ENCODE measurements around the gene MCEMP1.
A peak's percentile ranks its signal among the peaks of the same experiment; 100 is the strongest.
"Not testable (repeated sequence)": the region's sequence is repeated elsewhere in the genome, so short reads cannot be mapped to it uniquely, and the experiment has no call there.

The MCEMP1 gene

DNA sequence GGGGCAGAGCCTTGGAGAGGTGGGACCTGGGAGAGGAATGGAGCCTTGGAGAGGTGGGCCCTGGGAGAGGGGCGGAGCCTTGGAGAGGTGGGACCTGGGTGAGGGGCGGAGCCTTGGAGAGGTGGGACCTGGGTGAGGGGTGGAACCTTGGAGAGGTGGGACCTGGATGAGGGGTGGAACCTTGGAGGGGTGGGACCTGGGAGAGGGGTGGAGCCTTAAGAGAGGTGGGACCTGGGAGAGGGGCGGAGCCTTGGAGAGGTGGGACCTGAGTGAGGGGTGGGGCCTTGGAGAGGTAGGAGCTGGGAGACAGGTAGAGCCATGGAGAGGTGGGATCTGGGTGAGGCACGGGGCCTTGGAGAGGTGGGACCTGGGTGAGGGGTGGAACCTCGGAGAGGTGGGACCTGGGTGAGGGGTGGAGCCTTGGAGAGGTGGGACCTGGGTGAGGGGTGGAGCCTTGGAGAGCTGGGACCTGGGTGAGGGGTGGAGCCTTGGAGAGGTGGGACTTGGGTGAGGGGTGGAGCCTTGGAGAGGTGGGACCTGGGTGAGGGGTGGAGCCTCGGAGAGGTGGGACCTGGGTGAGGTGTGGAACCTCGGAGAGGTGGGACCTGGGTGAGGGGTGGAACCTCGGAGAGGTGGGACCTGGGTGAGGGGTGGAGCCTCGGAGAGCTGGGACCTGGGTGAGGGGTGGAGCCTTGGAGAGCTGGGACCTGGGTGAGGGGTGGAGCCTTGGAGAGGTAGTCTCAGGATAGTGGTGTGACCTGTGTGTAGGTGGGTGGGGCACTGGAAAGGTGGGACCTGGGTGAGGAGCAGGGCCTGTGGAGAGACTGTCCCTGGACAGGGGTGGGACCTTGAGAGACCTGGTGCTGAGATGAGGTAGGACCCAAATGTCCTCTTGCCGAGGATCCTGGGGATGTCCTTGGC is 33.0 kb upstream of the MCEMP1 start:
- not testable (repeated sequence) for DNase-seq (ENCODE audit: low spot score)

DNA sequence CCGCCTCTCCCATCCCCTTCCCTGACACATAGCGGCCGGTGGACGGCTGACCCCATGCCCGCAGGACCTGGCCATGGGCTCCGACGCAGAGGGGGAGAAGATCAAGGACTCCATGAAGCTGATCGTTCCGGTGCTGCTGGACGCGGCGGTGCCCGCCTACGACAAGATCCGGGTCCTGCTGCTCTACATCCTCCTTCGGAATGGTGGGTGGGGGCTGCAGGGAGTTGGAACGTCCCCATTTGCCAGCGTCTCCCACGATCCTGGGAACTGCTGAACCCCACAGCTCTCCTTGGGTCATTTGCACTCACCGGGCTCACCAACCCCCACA is 32.4 kb upstream of the MCEMP1 start:
- DNase-seq (ENCODE audit: low spot score): no peak

DNA sequence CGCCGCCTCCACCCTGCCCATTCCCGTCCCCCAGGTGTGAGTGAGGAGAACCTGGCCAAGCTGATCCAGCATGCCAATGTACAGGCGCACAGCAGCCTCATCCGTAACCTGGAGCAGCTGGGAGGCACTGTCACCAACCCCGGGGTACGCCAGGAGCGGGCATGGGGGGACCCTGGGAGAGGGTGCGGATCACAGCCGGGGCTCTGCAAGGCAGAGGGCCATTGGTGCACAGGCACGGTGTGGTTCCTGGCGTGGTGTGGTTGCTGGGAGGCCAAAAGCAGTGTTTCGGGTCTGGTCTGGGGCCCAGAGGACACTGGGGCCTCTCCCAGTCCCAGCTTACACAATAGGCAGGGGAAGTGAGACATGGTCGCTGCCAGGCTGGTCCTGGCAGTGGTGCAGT is 31.7 kb upstream of the MCEMP1 start:
- DNase-seq (ENCODE audit: low spot score): no peak

- DNase-seq (ENCODE audit: low spot score): no peak
Observed at GRCh38 chr19:7645656-7646425, 31.0 kb upstream of the MCEMP1 start.

DNA sequence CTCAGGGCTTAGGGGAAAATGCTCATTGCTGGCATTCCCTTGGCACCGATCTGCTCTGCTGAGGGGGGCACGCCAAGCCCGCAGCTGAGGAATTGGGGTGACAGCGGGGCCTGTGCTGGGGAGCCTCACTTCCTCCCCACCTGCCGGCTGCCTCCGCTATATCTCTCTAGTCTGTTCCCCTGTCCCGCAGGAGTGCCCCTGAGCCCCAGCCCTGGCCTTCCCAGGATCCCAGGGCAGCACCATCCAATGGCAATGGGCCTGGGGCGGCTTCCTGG is 30.5 kb upstream of the MCEMP1 start:
- DNase-seq (ENCODE audit: low spot score): no peak

DNA sequence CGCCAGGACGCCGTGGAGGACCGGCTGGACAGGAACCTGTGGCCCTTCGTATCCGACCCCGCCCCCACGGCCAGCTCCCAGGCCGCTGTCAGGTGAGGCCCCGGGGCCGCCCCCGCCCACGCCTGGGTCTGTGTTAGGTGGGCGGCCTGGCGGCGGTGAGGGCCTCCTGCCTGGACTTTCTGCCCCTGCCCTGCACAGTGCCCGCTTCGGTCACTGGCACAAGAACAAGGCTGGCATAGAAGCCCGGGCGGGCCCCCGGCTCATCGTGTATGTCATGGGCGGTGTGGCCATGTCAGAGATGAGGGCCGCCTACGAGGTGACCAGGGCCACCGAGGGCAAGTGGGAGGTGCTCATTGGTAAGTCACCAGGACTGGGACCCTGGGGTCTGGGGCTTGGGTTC is 29.7 kb upstream of the MCEMP1 start:
- DNase-seq (ENCODE audit: low spot score): no peak

- DNase-seq (ENCODE audit: low spot score): no peak
Observed at GRCh38 chr19:7648265-7649014, 28.4 kb upstream of the MCEMP1 start.

DNA sequence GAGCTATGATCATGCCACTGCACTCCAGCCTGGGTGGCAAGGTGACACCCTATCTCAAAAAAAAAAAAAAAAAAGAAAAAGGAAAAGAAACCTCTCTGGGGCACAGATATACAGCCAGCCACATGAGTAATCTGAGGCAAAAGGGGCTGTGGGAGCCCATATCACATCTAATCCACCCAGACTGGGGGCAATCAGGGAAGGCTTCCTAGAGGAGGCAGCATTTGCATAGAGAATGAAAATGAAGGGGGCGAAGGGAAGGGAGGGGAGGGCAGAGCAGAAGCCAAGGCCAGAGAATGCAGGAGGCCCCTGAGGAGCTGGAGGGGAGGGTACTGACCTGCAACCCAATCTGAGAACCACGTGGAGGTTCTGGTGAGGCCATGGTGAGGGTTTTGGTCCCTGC is 26.7 kb upstream of the MCEMP1 start:
- DNase-seq (ENCODE audit: low spot score): no peak

DNA sequence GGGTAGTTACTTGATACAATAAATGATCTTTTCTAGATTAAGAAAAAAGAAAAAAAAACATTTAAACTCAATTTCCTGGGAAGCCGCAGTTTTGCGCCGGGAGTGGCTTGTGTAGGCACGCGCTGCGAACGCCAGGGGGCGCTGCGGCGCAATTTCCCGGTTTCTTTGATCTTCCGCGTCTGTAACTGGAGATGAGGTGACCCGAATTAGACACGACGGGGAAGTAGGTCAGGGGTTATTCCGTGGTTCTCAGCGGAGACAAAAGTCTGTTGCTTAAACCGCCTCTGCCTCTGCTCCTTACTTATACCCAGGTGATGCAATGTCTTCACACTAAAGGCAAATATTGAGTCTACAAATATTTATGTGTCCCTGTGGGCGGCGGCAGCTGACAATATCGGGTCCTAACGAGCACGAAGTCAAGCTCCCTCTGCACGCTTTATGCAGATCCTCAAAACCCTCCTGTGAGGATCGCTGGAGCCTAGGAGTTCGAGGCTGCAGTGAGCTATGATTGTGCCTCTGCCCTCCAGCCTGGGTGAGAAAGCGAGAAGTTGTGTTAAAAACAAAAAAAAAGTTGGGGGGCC is 24.7 kb upstream of the MCEMP1 start:
- DNase-seq (ENCODE audit: low spot score): peak; percentile 87

DNA sequence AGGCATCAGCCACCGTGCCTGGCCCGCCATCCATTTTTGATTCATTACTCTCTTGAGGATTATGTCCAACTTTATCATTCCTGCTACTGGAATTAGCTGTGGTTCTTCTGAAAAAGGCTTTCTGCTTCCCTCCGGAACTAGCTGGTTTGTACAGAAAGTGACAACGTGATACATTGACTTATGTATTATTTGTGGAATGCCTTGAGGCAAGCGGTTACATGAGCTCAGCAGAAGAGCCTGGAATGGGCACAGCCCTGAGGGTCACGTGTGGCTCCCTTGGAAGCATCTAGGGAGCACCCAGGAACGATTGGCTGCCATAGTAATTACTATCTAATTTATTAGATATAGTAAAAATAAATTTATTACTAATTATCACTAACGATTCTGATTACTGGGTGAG is 22.5 kb upstream of the MCEMP1 start:
- no peak for DNase-seq (ENCODE audit: low spot score)

- DNase-seq (ENCODE audit: low spot score): no peak
Observed at GRCh38 chr19:7655581-7655980, 21.3 kb upstream of the MCEMP1 start.

- DNase-seq (ENCODE audit: low spot score): peak; percentile 23
Observed at GRCh38 chr19:7657131-7657751, 19.6 kb upstream of the MCEMP1 start.

DNA sequence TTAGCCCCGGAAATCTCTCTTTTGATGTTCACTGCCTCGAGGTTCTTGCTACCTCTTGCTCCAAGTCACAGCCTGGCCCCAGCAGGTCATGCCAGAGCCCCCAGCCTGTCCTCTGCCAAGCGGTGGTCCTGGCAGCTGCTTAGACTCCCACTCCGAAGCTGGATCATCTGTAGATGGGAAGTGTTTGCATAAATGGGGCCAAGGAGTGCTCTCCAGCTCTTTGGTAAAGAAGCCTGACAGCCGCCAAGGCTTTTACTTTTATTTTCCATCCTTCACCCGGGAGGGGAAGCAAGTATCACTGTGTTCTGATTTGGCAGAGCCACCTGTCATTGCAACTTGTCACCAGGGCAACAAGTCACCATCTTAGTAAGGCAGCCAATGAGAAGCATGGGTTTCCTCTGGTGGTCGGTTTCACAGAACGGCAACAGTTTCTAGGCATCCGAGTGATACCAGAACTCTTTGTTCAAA is 18.6 kb upstream of the MCEMP1 start:
- peak; percentile 58 for DNase-seq (ENCODE audit: low spot score)

- no peak for DNase-seq (ENCODE audit: low spot score)
Observed at GRCh38 chr19:7661744-7662538, 14.9 kb upstream of the MCEMP1 start.

- DNase-seq (ENCODE audit: low spot score): no peak
Observed at GRCh38 chr19:7662657-7663056, 14.2 kb upstream of the MCEMP1 start.

- DNase-seq (ENCODE audit: low spot score): no peak
Observed at GRCh38 chr19:7663706-7664105, 13.2 kb upstream of the MCEMP1 start.

- no peak for DNase-seq (ENCODE audit: low spot score)
Observed at GRCh38 chr19:7665076-7665475, 11.8 kb upstream of the MCEMP1 start.

DNA sequence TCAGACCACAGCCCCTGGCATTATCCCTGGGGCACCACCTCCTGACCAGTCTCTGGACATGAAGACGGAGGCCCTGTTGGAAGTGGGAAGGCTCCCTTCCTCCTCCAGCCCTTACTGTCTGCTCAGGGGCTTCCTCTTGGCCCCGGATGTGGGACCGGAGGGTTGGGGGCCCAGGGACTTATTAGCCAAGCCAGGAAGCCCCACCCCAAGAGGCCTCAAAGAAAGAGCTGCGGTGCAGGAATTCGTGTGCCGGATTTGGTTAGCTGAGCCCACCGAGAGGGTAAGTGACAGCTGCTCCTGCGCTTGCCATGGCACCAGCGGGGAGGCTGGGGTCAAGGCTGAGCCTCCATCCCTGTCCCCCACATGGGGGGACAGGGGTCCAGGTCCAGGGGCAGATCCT is 8.0 kb upstream of the MCEMP1 start, which contains the start of gene RETN:
Gene RETN, plus strand, starts transcription at position 208 of the 400 bp plus-strand sequence. CDS start 278 bp downstream, outside the sequence.
- DNase-seq (ENCODE audit: low spot score): no peak

DNA sequence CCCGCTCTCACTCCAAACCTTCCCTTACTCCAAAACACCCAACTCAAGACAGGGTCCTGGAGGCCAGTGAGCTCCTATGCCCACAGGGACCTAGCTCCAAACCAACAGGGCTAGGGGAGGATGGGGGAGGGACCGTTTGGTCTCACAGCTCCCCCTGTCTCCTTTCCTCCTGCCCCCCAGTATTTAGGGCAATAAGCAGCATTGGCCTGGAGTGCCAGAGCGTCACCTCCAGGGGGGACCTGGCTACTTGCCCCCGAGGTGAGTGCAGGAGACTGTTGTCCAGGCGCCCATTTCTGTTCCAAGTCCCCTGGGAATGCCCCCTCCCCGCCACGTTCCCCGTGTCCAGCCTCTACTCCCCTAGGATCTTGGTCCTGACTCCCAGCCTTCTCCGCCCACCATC is 7.2 kb upstream of the MCEMP1 start:
- no peak for DNase-seq (ENCODE audit: low spot score)

GRCh38 chr19:7670150-7670783 is 6.6 kb upstream of the MCEMP1 start:
- no peak for DNase-seq (ENCODE audit: low spot score)

DNA sequence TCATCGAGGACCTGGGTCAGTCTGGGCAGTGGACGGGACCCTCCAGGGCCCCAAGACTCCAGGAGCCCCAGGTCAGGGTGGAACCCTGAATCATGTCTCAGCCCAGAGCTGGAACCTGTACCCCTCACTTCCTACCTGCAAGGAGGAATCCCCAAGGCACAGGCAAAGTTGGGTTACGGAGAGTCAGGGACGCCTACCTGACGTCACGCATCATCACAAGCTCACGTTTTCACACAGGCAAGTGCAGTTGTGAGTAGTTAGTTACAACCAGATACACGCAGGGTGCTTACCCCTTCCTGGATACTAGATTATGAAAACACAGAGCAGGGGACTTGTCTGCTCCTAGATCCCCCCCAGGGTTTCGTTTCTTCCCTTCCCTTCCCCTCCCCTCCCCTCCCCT is 6.1 kb upstream of the MCEMP1 start:
- no peak for DNase-seq (ENCODE audit: low spot score)
